HepG2 (cell line): ENCODE results near the gene DHX58. TPM values are rescaled to one million over a fixed set of nuclear protein-coding genes. Genes with fewer than 3 reads are reported as not detected.
A peak's percentile ranks its signal among the peaks of the same experiment; 100 is the strongest.

Experiments used
- ETV5 ChIP-seq: IDR thresholded peaks from 2 replicates; pipeline ENCODE4 v1.6.1; 2018; ENCODE audit warnings: missing biosample characterization, missing genetic modification reagents, inconsistent platforms, borderline replicate concordance
- FOXK2 ChIP-seq: fragments of 450-650 bp; IDR thresholded peaks from 2 replicates; pipeline ENCODE4 v1.6.1; 2016
- GATAD2A ChIP-seq: IDR thresholded peaks from 2 replicates; pipeline ENCODE4 v1.6.1; 2016
- HMG20A ChIP-seq: IDR thresholded peaks from 2 replicates; pipeline ENCODE4 v1.6.1; 2016; ENCODE audit warnings: borderline replicate concordance
- KMT2A ChIP-seq: sonication (generic); formaldehyde crosslinking; IDR thresholded peaks from 2 replicates; pipeline ENCODE4 v1.4.0; 2020; ENCODE audit warnings: missing genetic modification reagents
- MED1 ChIP-seq: sonication (generic); formaldehyde crosslinking; IDR thresholded peaks from 2 replicates; pipeline ENCODE4 v1.4.0; 2020; ENCODE audit warnings: missing genetic modification reagents
- PAF1 ChIP-seq: IDR thresholded peaks from 2 replicates; pipeline ENCODE4 v1.6.1; 2016; ENCODE audit warnings: missing genetic modification reagents, missing compliant biosample characterization
- PAWR ChIP-seq: sonication (generic); formaldehyde crosslinking; IDR thresholded peaks from 2 replicates; pipeline ENCODE4 v1.4.0; 2020; ENCODE audit warnings: missing genetic modification reagents, mild to moderate bottlenecking, borderline replicate concordance
- RAD51 ChIP-seq: fragments of 450-650 bp; IDR thresholded peaks from 2 replicates; pipeline ENCODE4 v1.6.1; 2016; ENCODE audit warnings: borderline replicate concordance
- RFX3 ChIP-seq: IDR thresholded peaks from 2 replicates; pipeline ENCODE4 v1.6.1; 2016; ENCODE audit warnings: missing biosample characterization, missing genetic modification reagents
- THAP7 ChIP-seq: sonication (generic); formaldehyde crosslinking; IDR thresholded peaks from 2 replicates; pipeline ENCODE4 v1.8.1; 2023; ENCODE audit warnings: mild to moderate bottlenecking, missing genetic modification reagents
- ZNF230 ChIP-seq: sonication (generic); formaldehyde crosslinking; IDR thresholded peaks from 2 replicates; pipeline ENCODE4 v1.4.0; 2020; ENCODE audit warnings: mild to moderate bottlenecking, missing genetic modification reagents
- ZNF33B ChIP-seq: sonication (generic); formaldehyde crosslinking; IDR thresholded peaks from 2 replicates; pipeline ENCODE4 v1.5.1; 2020; ENCODE audit warnings: mild to moderate bottlenecking, missing genetic modification reagents
- ZNF639 ChIP-seq: conservative IDR thresholded peaks from 2 replicates; pipeline ENCODE4 v1.6.1; 2018; ENCODE audit warnings: missing genetic modification reagents
- polyA plus RNA-seq, 8 experiments: library from polyadenylated mRNA; depleted of rRNA in 3 of 8; stranded (reverse) in 7 of 8; unstranded in 1 of 8; fragments of >200 nt; fragmentation: Illumina TruSeq in 4 of 8; extraction: Trizol in 4 of 8; gene quantifications; 2 replicates each; pipeline versions ENCODE4 v1.2.1 to v1.2.3, GENCODE V29; 2011 to 2016; ENCODE audit warnings: low read depth in 4 of 8, missing spikeins in 1 of 8, mixed read lengths in 1 of 8; ENCODE audit not compliant: insufficient read depth in 1 of 8
- total RNA-seq, 5 experiments: library from RNA; depleted of rRNA; stranded (reverse); fragments of >200 nt; fragmentation: Illumina TruSeq; extraction: Trizol; gene quantifications; 2 replicates each; pipeline ENCODE4 v1.2.3, GENCODE V29; 2016; ENCODE audit warnings: low read depth in 1 of 5
- TF ChIP-seq, protein P1 (sequence below), 2 experiments: IDR thresholded peaks; 2 replicates each; pipeline ENCODE4 v1.6.1; 2011 to 2012; ENCODE audit warnings: low read length in 2 of 2, borderline replicate concordance in 1 of 2, low read depth in 1 of 2, mild to moderate bottlenecking in 1 of 2, moderate library complexity in 1 of 2
- TF ChIP-seq, protein P2 (sequence below): sonication (generic); formaldehyde crosslinking; IDR thresholded peaks from 2 replicates; pipeline ENCODE4 v1.5.1; 2020; ENCODE audit warnings: missing genetic modification reagents, mild to moderate bottlenecking, borderline replicate concordance
- TF ChIP-seq, protein P3 (sequence below): sonication (generic); formaldehyde crosslinking; IDR thresholded peaks from 2 replicates; pipeline ENCODE4 v1.4.0; 2020; ENCODE audit warnings: missing genetic modification reagents

The DHX58 gene
- total and polyA plus RNA-seq, 2 of the 13 experiments (the other 11 are each of a cell fraction or from before 2014, with no cell fraction given) = 6.7 to 7.8 TPM

GRCh38 chr17:42087736-42088705 lies 24.5 kb downstream of the DHX58 start (continued):
- TF ChIP-seq ZNF639 (CRISPR knock-in tag) (0 out of 2 replicates have a peak, but pooled peaks have one; percentile 24), HMG20A (CRISPR knock-in tag) (peak; percentile 63; the same call in 1 of the 2 replicates), KMT2A (CRISPR knock-in tag) (no peak), RFX3 (CRISPR knock-in tag) (no peak), GATAD2A (CRISPR knock-in tag) (peak; percentile 93), MED1 (0 out of 2 replicates have a peak, but pooled peaks have one; percentile 15), RAD51 (no peak), FOXK2 (no peak), THAP7 (CRISPR knock-in tag) (no peak), ZNF33B (CRISPR knock-in tag) (no peak), ETV5 (peak; percentile 50; the same call in 1 of the 2 replicates), PAF1 (CRISPR knock-in tag) (no peak), ZNF230 (CRISPR knock-in tag) (no peak; the same call in 1 of the 2 replicates), PAWR (CRISPR knock-in tag) (no peak)
- TF ChIP-seq, protein P1, sequence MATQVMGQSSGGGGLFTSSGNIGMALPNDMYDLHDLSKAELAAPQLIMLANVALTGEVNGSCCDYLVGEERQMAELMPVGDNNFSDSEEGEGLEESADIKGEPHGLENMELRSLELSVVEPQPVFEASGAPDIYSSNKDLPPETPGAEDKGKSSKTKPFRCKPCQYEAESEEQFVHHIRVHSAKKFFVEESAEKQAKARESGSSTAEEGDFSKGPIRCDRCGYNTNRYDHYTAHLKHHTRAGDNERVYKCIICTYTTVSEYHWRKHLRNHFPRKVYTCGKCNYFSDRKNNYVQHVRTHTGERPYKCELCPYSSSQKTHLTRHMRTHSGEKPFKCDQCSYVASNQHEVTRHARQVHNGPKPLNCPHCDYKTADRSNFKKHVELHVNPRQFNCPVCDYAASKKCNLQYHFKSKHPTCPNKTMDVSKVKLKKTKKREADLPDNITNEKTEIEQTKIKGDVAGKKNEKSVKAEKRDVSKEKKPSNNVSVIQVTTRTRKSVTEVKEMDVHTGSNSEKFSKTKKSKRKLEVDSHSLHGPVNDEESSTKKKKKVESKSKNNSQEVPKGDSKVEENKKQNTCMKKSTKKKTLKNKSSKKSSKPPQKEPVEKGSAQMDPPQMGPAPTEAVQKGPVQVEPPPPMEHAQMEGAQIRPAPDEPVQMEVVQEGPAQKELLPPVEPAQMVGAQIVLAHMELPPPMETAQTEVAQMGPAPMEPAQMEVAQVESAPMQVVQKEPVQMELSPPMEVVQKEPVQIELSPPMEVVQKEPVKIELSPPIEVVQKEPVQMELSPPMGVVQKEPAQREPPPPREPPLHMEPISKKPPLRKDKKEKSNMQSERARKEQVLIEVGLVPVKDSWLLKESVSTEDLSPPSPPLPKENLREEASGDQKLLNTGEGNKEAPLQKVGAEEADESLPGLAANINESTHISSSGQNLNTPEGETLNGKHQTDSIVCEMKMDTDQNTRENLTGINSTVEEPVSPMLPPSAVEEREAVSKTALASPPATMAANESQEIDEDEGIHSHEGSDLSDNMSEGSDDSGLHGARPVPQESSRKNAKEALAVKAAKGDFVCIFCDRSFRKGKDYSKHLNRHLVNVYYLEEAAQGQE (IDR thresholded peaks at IDR 0.05; ENCODE audit: borderline replicate concordance in 1 of 2, low read depth in 1 of 2, low read length in 2 of 2) = 0 out of 4 replicates have a peak, but pooled peaks of 1 of the 2 experiments have one; percentile 31
- TF ChIP-seq, protein P2, sequence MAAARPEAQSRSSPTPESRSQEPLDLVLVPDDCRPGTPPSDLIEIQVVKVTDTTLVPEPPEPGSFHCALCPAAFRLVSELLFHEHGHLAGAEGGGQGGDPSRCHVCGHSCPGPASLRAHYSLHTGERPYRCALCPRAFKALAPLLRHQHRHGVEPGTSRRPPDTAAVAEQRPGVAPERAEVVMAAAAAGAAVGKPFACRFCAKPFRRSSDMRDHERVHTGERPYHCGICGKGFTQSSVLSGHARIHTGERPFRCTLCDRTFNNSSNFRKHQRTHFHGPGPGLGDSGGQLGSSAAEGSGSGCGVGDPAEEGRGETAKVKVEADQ (CRISPR knock-in tag) = no peak
- TF ChIP-seq, protein P3, sequence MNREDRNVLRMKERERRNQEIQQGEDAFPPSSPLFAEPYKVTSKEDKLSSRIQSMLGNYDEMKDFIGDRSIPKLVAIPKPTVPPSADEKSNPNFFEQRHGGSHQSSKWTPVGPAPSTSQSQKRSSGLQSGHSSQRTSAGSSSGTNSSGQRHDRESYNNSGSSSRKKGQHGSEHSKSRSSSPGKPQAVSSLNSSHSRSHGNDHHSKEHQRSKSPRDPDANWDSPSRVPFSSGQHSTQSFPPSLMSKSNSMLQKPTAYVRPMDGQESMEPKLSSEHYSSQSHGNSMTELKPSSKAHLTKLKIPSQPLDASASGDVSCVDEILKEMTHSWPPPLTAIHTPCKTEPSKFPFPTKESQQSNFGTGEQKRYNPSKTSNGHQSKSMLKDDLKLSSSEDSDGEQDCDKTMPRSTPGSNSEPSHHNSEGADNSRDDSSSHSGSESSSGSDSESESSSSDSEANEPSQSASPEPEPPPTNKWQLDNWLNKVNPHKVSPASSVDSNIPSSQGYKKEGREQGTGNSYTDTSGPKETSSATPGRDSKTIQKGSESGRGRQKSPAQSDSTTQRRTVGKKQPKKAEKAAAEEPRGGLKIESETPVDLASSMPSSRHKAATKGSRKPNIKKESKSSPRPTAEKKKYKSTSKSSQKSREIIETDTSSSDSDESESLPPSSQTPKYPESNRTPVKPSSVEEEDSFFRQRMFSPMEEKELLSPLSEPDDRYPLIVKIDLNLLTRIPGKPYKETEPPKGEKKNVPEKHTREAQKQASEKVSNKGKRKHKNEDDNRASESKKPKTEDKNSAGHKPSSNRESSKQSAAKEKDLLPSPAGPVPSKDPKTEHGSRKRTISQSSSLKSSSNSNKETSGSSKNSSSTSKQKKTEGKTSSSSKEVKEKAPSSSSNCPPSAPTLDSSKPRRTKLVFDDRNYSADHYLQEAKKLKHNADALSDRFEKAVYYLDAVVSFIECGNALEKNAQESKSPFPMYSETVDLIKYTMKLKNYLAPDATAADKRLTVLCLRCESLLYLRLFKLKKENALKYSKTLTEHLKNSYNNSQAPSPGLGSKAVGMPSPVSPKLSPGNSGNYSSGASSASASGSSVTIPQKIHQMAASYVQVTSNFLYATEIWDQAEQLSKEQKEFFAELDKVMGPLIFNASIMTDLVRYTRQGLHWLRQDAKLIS (CRISPR knock-in tag) = no peak
